HepG2 (cell line): Measurements from ENCODE around the gene CD19. TPM values are rescaled to one million over a fixed set of nuclear protein-coding genes. Genes with fewer than 3 reads are reported as not detected.
A peak's percentile ranks its signal among the peaks of the same experiment; 100 is the strongest.

Source experiments
- DR1 ChIP-seq: sonication (generic); formaldehyde crosslinking; IDR thresholded peaks from 2 replicates; pipeline ENCODE4 v1.8.0; 2021; ENCODE audit warnings: mild to moderate bottlenecking, missing genetic modification reagents, inconsistent platforms
- FOXP1 ChIP-seq, 2 experiments: fragments of 450-650 bp in 1 of 2; IDR thresholded peaks; 2 replicates each; pipeline ENCODE4 v1.6.1; 2017 to 2018; ENCODE audit warnings: antibody characterized with exemption in 1 of 2
- KDM5B ChIP-seq: sonication (generic); formaldehyde crosslinking; IDR thresholded peaks from 2 replicates; pipeline ENCODE4 v1.4.0; 2020; ENCODE audit warnings: missing genetic modification reagents, mild to moderate bottlenecking, borderline replicate concordance
- TAF15 ChIP-seq: fragments of 200-400 bp; formaldehyde crosslinking; IDR thresholded peaks from one replicate; pipeline ENCODE4 v1.6.1; 2018; ENCODE audit warnings: mild to moderate bottlenecking, low read depth, low read length; ENCODE audit not compliant: poor library complexity, severe bottlenecking
- ZBTB21 ChIP-seq: sonication (generic); formaldehyde crosslinking; IDR thresholded peaks from 2 replicates; pipeline ENCODE4 v1.4.0; 2020; ENCODE audit warnings: missing genetic modification reagents
- ZC3H13 ChIP-seq: sonication (generic); formaldehyde crosslinking; IDR thresholded peaks from 2 replicates; pipeline ENCODE4 v1.8.1; 2023; ENCODE audit warnings: mild to moderate bottlenecking, missing genetic modification reagents, moderate library complexity
- ZNF510 ChIP-seq: sonication (generic); formaldehyde crosslinking; IDR thresholded peaks from 2 replicates; pipeline ENCODE4 v1.4.0; 2020; ENCODE audit warnings: low read depth, mild to moderate bottlenecking, missing genetic modification reagents
- ZNF557 ChIP-seq: sonication (generic); formaldehyde crosslinking; IDR thresholded peaks from 2 replicates; pipeline ENCODE4 v1.4.0; 2020; ENCODE audit warnings: missing genetic modification reagents
- ZNF749 ChIP-seq: sonication (generic); formaldehyde crosslinking; IDR thresholded peaks from 2 replicates; pipeline ENCODE4 v1.8.0; 2022; ENCODE audit warnings: mild to moderate bottlenecking, missing genetic modification reagents, moderate library complexity, borderline replicate concordance
- ZNF766 ChIP-seq: sonication (generic); formaldehyde crosslinking; IDR thresholded peaks from 2 replicates; pipeline ENCODE4 v1.5.0; 2020; ENCODE audit warnings: missing genetic modification reagents, borderline replicate concordance
- polyA plus RNA-seq, 8 experiments: library from polyadenylated mRNA; depleted of rRNA in 3 of 8; stranded (reverse) in 7 of 8; unstranded in 1 of 8; fragments of >200 nt; fragmentation: Illumina TruSeq in 4 of 8; extraction: Trizol in 4 of 8; gene quantifications; 2 replicates each; pipeline versions ENCODE4 v1.2.1 to v1.2.3, GENCODE V29; 2011 to 2016; ENCODE audit warnings: low read depth in 4 of 8, missing spikeins in 1 of 8, mixed read lengths in 1 of 8; ENCODE audit not compliant: insufficient read depth in 1 of 8
- total RNA-seq, 5 experiments: library from RNA; depleted of rRNA; stranded (reverse); fragments of >200 nt; fragmentation: Illumina TruSeq; extraction: Trizol; gene quantifications; 2 replicates each; pipeline ENCODE4 v1.2.3, GENCODE V29; 2016; ENCODE audit warnings: low read depth in 1 of 5
- TF ChIP-seq, protein P1 (sequence below): sonication (generic); formaldehyde crosslinking; IDR thresholded peaks from 2 replicates; pipeline ENCODE4 v1.4.0; 2020; ENCODE audit warnings: missing genetic modification reagents
- TF ChIP-seq, protein P2 (sequence below), 2 experiments: fragments of 450-650 bp in 1 of 2; sonication (generic) in 1 of 2; formaldehyde crosslinking; IDR thresholded peaks; 2 replicates each; pipeline versions ENCODE4 v1.5.0 to v1.8.0; 2020 to 2022; ENCODE audit warnings: mild to moderate bottlenecking in 1 of 2, missing genetic modification reagents in 1 of 2
- TF ChIP-seq, protein P3 (sequence below): IDR thresholded peaks from 2 replicates; pipeline ENCODE4 v1.6.1; 2016; ENCODE audit warnings: missing genetic modification reagents, missing compliant biosample characterization
- TF ChIP-seq, protein P4 (sequence below): sonication (generic); formaldehyde crosslinking; IDR thresholded peaks from 2 replicates; pipeline ENCODE4 v1.9.0; 2021; ENCODE audit warnings: missing genetic modification reagents, mild to moderate bottlenecking, borderline replicate concordance
- TF ChIP-seq, protein P5 (sequence below): sonication (generic); formaldehyde crosslinking; IDR thresholded peaks from 2 replicates; pipeline ENCODE4 v1.4.0; 2020; ENCODE audit warnings: missing genetic modification reagents

The CD19 gene
- total and polyA plus RNA-seq, 2 of the 13 experiments (the other 11 are each of a cell fraction or from before 2014, with no cell fraction given): 0.55 to 1.1 TPM

DNA sequence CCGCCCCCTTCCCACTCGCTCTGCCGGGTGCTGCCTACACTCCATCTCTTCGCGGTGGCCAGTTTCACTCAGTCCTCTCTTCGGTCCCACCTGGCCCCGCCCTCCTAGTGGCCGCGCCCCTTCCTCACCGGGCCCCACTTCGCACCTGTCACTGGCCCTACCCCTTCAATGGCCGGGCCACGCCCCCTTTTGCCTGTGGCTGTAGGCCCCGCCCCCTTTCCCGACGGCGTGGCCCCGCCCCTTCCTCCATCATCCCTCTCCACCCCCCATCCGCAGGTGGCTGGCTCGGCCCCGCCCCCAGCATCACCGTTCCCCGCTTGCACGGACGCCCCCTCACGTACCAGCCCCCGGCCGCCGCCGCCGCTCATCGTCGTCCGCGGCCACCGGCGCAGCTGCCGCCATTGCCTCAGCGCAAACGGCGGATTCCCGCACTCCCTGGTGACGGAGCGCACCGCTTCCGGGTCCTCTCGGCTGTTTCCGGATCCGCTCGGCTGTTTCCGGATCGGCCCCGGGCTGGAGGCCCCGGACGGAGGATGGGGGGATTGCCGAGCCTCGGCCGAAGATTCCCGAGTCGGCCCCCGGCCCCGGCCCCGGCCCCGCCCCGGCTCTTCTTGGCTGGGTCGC is 6.9 kb upstream of the CD19 start, which contains the start of gene RABEP2 (continued):
- TF ChIP-seq, protein P1, sequence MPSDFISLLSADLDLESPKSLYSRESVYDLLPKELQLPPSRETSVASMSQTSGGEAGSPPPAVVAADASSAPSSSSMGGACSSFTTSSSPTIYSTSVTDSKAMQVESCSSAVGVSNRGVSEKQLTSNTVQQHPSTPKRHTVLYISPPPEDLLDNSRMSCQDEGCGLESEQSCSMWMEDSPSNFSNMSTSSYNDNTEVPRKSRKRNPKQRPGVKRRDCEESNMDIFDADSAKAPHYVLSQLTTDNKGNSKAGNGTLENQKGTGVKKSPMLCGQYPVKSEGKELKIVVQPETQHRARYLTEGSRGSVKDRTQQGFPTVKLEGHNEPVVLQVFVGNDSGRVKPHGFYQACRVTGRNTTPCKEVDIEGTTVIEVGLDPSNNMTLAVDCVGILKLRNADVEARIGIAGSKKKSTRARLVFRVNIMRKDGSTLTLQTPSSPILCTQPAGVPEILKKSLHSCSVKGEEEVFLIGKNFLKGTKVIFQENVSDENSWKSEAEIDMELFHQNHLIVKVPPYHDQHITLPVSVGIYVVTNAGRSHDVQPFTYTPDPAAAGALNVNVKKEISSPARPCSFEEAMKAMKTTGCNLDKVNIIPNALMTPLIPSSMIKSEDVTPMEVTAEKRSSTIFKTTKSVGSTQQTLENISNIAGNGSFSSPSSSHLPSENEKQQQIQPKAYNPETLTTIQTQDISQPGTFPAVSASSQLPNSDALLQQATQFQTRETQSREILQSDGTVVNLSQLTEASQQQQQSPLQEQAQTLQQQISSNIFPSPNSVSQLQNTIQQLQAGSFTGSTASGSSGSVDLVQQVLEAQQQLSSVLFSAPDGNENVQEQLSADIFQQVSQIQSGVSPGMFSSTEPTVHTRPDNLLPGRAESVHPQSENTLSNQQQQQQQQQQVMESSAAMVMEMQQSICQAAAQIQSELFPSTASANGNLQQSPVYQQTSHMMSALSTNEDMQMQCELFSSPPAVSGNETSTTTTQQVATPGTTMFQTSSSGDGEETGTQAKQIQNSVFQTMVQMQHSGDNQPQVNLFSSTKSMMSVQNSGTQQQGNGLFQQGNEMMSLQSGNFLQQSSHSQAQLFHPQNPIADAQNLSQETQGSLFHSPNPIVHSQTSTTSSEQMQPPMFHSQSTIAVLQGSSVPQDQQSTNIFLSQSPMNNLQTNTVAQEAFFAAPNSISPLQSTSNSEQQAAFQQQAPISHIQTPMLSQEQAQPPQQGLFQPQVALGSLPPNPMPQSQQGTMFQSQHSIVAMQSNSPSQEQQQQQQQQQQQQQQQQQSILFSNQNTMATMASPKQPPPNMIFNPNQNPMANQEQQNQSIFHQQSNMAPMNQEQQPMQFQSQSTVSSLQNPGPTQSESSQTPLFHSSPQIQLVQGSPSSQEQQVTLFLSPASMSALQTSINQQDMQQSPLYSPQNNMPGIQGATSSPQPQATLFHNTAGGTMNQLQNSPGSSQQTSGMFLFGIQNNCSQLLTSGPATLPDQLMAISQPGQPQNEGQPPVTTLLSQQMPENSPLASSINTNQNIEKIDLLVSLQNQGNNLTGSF (CRISPR knock-in tag): no peak
- TF ChIP-seq DR1 (no peak; the same call in 1 of the 2 replicates), FOXP1 (IDR thresholded peaks at IDR 0.05) (no peak), FOXP1 (CRISPR knock-in tag; IDR thresholded peaks at IDR 0.05) (no peak), ZBTB21 (no peak), ZNF749 (CRISPR knock-in tag) (no peak), ZNF557 (CRISPR knock-in tag) (0 out of 2 replicates have a peak, but pooled peaks have one; percentile 72), ZC3H13 (CRISPR knock-in tag) (no peak), KDM5B (CRISPR knock-in tag) (no peak; the same call in none of the 2 replicates), ZNF510 (CRISPR knock-in tag) (no peak), ZNF766 (CRISPR knock-in tag) (0 out of 2 replicates have a peak, but pooled peaks have one; percentile 19), TAF15 (no peak)
- TF ChIP-seq, protein P2, sequence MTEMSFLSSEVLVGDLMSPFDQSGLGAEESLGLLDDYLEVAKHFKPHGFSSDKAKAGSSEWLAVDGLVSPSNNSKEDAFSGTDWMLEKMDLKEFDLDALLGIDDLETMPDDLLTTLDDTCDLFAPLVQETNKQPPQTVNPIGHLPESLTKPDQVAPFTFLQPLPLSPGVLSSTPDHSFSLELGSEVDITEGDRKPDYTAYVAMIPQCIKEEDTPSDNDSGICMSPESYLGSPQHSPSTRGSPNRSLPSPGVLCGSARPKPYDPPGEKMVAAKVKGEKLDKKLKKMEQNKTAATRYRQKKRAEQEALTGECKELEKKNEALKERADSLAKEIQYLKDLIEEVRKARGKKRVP (CRISPR knock-in tag; IDR thresholded peaks at IDR 0.05): no peak; a peak in 1 of 4 replicates
- TF ChIP-seq, protein P3, sequence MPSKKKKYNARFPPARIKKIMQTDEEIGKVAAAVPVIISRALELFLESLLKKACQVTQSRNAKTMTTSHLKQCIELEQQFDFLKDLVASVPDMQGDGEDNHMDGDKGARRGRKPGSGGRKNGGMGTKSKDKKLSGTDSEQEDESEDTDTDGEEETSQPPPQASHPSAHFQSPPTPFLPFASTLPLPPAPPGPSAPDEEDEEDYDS (CRISPR knock-in tag): peak; percentile 73
- TF ChIP-seq, protein P4, sequence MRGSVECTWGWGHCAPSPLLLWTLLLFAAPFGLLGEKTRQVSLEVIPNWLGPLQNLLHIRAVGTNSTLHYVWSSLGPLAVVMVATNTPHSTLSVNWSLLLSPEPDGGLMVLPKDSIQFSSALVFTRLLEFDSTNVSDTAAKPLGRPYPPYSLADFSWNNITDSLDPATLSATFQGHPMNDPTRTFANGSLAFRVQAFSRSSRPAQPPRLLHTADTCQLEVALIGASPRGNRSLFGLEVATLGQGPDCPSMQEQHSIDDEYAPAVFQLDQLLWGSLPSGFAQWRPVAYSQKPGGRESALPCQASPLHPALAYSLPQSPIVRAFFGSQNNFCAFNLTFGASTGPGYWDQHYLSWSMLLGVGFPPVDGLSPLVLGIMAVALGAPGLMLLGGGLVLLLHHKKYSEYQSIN (CRISPR knock-in tag): no peak
- TF ChIP-seq, protein P5, sequence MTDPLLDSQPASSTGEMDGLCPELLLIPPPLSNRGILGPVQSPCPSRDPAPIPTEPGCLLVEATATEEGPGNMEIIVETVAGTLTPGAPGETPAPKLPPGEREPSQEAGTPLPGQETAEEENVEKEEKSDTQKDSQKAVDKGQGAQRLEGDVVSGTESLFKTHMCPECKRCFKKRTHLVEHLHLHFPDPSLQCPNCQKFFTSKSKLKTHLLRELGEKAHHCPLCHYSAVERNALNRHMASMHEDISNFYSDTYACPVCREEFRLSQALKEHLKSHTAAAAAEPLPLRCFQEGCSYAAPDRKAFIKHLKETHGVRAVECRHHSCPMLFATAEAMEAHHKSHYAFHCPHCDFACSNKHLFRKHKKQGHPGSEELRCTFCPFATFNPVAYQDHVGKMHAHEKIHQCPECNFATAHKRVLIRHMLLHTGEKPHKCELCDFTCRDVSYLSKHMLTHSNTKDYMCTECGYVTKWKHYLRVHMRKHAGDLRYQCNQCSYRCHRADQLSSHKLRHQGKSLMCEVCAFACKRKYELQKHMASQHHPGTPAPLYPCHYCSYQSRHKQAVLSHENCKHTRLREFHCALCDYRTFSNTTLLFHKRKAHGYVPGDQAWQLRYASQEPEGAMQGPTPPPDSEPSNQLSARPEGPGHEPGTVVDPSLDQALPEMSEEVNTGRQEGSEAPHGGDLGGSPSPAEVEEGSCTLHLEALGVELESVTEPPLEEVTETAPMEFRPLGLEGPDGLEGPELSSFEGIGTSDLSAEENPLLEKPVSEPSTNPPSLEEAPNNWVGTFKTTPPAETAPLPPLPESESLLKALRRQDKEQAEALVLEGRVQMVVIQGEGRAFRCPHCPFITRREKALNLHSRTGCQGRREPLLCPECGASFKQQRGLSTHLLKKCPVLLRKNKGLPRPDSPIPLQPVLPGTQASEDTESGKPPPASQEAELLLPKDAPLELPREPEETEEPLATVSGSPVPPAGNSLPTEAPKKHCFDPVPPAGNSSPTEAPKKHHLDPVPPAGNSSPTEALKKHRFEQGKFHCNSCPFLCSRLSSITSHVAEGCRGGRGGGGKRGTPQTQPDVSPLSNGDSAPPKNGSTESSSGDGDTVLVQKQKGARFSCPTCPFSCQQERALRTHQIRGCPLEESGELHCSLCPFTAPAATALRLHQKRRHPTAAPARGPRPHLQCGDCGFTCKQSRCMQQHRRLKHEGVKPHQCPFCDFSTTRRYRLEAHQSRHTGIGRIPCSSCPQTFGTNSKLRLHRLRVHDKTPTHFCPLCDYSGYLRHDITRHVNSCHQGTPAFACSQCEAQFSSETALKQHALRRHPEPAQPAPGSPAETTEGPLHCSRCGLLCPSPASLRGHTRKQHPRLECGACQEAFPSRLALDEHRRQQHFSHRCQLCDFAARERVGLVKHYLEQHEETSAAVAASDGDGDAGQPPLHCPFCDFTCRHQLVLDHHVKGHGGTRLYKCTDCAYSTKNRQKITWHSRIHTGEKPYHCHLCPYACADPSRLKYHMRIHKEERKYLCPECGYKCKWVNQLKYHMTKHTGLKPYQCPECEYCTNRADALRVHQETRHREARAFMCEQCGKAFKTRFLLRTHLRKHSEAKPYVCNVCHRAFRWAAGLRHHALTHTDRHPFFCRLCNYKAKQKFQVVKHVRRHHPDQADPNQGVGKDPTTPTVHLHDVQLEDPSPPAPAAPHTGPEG (CRISPR knock-in tag): no peak
